Upper lobe of right lung (tissue), 1 donor: ENCODE results near the gene MATK. TPM values are rescaled to one million over a fixed set of nuclear protein-coding genes. Genes with fewer than 3 reads are reported as not detected.
A peak's percentile ranks its signal among the peaks of the same experiment; 100 is the strongest.
"Not testable (repeated sequence)": the region's sequence is repeated elsewhere in the genome, so short reads cannot be mapped to it uniquely, and the experiment has no call there.

Experiments
- ATAC-seq: fragments of 200-7000 bp; cut with Tn5 transposase; one replicate; pipeline ENCODE4 v1.9.1; 2020; ENCODE audit warnings: mild to moderate bottlenecking, moderate library complexity
- DNase-seq: peaks from one replicate; pipeline ENCODE4 v3.0.0-alpha.2; 2020
- H3K27ac ChIP-seq: fragments of 200-600 bp; one replicate; pipeline ENCODE4 v1.8.0; 2022
- H3K27me3 ChIP-seq: fragments of 200-600 bp; one replicate; pipeline ENCODE4 v1.8.0; 2022; ENCODE audit warnings: mild to moderate bottlenecking
- H3K36me3 ChIP-seq: fragments of 200-600 bp; one replicate; pipeline ENCODE4 v1.8.0; 2022
- H3K4me1 ChIP-seq: fragments of 200-600 bp; one replicate; pipeline ENCODE4 v1.8.0; 2022
- H3K4me3 ChIP-seq: fragments of 200-600 bp; one replicate; pipeline ENCODE4 v1.8.0; 2022; ENCODE audit warnings: mild to moderate bottlenecking
- H3K9me3 ChIP-seq: fragments of 200-600 bp; one replicate; pipeline ENCODE4 v1.8.0; 2022
- intact Hi-C: fragments of 100-400 bp; cut with DNase I; formaldehyde crosslinking; loops from one replicate; pipeline ENCODE4 v1.11.0; 2022
- total RNA-seq: library from RNA; stranded (reverse); fragmentation: NEBNext Ultra II Directional; extraction: Animal tissue kit (Norgen Biotek cat#: 25700); gene quantifications from one replicate; pipeline ENCODE4 v1.2.1, GENCODE V29; 2021
- TF ChIP-seq, protein P1 (sequence below): fragments of 200-600 bp; IDR thresholded peaks from one replicate; pipeline ENCODE4 v1.8.0; 2022; ENCODE audit warnings: antibody characterized with exemption
- donor health status: DM: no; HTN: yes; CAD: no; lungs with severe emphysema.

MATK gene
- total RNA-seq, 1 donor from 2014 or later = 22.6 TPM

- intact Hi-C loops = no loop called here
- ATAC-seq (peak; percentile 77), DNase-seq (peak; percentile 96)
- peaks cover 35% of the 10 kb centered on the region for H3K4me1 ChIP-seq
- peak within 1 kb of the TSS; percentile 99 for H3K27ac ChIP-seq
- peak within 1 kb of the TSS; percentile 97 for H3K4me3 ChIP-seq
- TF ChIP-seq, protein P1, sequence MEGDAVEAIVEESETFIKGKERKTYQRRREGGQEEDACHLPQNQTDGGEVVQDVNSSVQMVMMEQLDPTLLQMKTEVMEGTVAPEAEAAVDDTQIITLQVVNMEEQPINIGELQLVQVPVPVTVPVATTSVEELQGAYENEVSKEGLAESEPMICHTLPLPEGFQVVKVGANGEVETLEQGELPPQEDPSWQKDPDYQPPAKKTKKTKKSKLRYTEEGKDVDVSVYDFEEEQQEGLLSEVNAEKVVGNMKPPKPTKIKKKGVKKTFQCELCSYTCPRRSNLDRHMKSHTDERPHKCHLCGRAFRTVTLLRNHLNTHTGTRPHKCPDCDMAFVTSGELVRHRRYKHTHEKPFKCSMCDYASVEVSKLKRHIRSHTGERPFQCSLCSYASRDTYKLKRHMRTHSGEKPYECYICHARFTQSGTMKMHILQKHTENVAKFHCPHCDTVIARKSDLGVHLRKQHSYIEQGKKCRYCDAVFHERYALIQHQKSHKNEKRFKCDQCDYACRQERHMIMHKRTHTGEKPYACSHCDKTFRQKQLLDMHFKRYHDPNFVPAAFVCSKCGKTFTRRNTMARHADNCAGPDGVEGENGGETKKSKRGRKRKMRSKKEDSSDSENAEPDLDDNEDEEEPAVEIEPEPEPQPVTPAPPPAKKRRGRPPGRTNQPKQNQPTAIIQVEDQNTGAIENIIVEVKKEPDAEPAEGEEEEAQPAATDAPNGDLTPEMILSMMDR = peak; percentile 67
- no peaks in the 10 kb centered on the region for H3K27me3 ChIP-seq
- H3K36me3 ChIP-seq = peaks cover 25% of the 10 kb centered on the region
- H3K9me3 ChIP-seq = no peaks in the 10 kb centered on the region
These were observed 24.6 kb downstream of the MATK start, which contains the start of gene APBA3 for GRCh38 chr19:3761382-3762129. TSS of gene APBA3 (minus strand) at chr19:3761692. CDS start at chr19:3760264, 1,428 bp downstream.

GRCh38 chr19:3760871-3761361 is 25.3 kb downstream of the MATK start:
- TF ChIP-seq, protein P1 = no peak
- DNase-seq (no peak), ATAC-seq (no peak)
- Histone ChIP-seq H3K4me1 (peaks cover 35% of the 10 kb centered on the region), H3K27me3 (no peaks in the 10 kb centered on the region), H3K4me3 (peak overlapping the region; percentile 97), H3K9me3 (no peaks in the 10 kb centered on the region), H3K27ac (peak overlapping the region; percentile 99), H3K36me3 (peaks cover 18% of the 10 kb centered on the region)
- intact Hi-C loops = no loop called here

DNA sequence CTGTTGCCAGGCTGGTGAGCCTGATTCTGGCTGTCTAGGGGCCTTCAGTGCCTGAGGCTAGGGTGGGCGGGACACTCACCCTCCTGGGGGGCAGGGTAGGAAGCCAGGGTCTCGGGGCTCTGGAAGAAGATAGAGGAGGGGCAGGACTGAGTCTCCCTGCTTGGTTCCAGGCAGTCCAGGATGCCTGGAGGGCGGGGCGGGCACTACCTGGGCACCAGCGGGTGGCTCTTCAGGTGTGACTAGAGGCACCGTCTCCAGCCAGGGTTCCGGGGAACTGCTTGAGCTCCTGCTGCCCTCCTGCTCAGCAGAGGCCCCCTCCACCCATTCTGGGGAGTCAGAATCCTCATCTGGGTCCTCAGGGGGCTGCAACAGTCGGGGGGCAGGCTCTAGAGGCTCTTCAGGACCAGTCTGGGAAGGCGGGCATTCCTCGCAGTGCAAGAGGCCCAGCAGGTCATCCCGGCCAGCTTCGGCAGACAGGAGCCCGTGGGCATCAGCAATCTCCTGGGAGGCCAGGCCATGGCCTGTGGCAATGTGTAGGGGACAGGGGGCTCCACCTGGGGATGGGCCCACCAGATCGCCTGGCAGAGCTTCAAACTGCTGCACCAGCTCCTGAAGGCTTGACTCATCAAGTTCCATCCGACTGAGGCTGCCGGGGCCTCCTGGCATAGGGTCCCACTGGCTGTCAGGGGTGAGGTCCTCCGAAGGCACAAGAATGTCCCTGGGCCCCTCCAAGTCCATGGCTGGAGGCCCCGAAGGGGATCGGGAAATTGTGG is 26.5 kb downstream of the MATK start:
- H3K9me3 ChIP-seq = no peaks in the 10 kb centered on the region
- TF ChIP-seq, protein P1 = no peak
- intact Hi-C loops = no loop called here

GRCh38 chr19:3758297-3758696 is 27.9 kb downstream of the MATK start:
- Histone ChIP-seq H3K36me3 (peaks cover 12% of the 10 kb centered on the region), H3K4me1 (peaks cover 28% of the 10 kb centered on the region)
- H3K9me3 ChIP-seq, ATAC-seq, DNase-seq, intact Hi-C loops, H3K27me3 ChIP-seq, H3K4me3 ChIP-seq, H3K27ac ChIP-seq: not testable (repeated sequence)

More for the DNA sequence above, 26.5 kb downstream of the MATK start:
- no peak for ATAC-seq
- Histone ChIP-seq H3K4me3 (no peak overlapping the region), H3K27ac (no peak overlapping the region), H3K27me3 (no peaks in the 10 kb centered on the region), H3K36me3 (peaks cover 8% of the 10 kb centered on the region), H3K4me1 (peaks cover 35% of the 10 kb centered on the region)
- no peak for DNase-seq

DNA sequence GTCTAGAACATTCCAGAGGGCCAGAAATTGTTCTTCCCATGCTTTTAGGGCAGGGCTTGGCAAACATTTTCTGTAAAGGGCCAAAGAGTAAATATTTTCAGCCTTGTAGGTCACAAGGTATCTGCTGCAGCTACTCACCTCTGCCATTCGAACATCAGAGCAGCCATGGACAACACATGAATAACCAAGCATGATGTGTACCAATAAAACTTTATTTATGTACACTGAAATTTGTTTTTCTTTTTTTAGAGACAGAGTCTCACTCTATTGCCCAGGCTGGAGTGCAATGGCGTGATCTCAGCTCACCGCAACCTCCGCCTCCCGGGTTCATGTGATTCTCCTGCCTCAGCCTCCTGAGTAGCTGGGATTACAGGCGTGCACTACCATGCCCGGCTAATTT is 28.5 kb downstream of the MATK start:
- H3K27me3 ChIP-seq, H3K9me3 ChIP-seq, H3K27ac ChIP-seq, ATAC-seq, H3K4me3 ChIP-seq, intact Hi-C loops, DNase-seq: not testable (repeated sequence)
- Histone ChIP-seq H3K4me1 (peaks cover 26% of the 10 kb centered on the region), H3K36me3 (peaks cover 18% of the 10 kb centered on the region)

- peaks cover 47% of the 10 kb centered on the region for H3K36me3 ChIP-seq
- H3K27me3 ChIP-seq = no peaks in the 10 kb centered on the region
- ATAC-seq (peak; percentile 23), DNase-seq (no peak)
- intact Hi-C loops = no loop called here
- H3K4me1 ChIP-seq = peaks cover 3% of the 10 kb centered on the region
- no peaks in the 10 kb centered on the region for H3K9me3 ChIP-seq
- TF ChIP-seq, protein P1 = no peak
- no peak overlapping the region for H3K4me3 ChIP-seq
- H3K27ac ChIP-seq = no peak overlapping the region
These were observed 32.4 kb downstream of the MATK start for GRCh38 chr19:3753631-3754410.
